ENCODE data around the gene PDCD4.
A peak's percentile ranks its signal among the peaks of the same experiment; 100 is the strongest.

Gene PDCD4

DNA sequence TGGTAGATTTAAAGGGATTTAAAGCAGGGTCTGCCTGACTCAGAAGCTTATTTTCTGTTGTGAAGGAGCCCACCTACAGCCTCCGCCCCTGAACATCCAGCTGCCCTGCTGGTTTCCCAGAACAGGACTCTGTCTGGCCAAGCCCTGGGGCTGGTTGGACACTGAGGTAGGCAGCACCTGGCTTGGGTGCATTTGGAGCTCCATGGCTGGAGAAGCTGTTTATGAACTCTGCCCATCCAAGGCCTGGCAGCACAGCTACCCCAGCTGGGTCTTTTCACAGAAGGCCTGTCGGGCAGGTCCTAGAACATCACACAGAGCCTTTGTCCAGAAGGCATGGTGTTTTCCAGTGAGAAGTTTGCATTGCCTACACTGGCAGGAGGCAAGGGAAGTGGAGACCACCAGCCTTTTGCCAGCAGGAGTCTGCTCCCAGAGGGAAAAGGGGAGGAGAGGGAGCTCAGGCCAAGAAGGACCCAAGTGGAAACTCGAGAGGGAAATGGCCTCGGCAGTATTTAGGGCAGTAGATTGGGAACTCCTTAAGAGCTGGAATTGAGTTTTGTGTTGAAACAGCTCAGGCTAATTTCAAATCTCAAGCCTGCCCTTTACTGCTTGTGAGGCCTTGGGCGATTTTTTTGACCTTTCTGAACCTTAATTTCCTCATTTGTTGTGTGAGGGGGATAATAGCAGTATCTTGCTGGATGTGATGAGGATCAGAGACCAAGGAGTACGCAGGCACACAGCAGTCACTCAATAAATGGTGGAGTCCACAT is 12.3 kb upstream of the PDCD4 start:
- H3K36me3 ChIP-seq (ENCODE audit: low read depth), result no peaks in the 10 kb centered on the region
- ATAC-seq (ENCODE audit: low read depth) (no peak), DNase-seq (ENCODE audit: low spot score) (no peak)
- TF ChIP-seq, protein P1, sequence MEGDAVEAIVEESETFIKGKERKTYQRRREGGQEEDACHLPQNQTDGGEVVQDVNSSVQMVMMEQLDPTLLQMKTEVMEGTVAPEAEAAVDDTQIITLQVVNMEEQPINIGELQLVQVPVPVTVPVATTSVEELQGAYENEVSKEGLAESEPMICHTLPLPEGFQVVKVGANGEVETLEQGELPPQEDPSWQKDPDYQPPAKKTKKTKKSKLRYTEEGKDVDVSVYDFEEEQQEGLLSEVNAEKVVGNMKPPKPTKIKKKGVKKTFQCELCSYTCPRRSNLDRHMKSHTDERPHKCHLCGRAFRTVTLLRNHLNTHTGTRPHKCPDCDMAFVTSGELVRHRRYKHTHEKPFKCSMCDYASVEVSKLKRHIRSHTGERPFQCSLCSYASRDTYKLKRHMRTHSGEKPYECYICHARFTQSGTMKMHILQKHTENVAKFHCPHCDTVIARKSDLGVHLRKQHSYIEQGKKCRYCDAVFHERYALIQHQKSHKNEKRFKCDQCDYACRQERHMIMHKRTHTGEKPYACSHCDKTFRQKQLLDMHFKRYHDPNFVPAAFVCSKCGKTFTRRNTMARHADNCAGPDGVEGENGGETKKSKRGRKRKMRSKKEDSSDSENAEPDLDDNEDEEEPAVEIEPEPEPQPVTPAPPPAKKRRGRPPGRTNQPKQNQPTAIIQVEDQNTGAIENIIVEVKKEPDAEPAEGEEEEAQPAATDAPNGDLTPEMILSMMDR (IDR thresholded peaks at IDR 0.05; ENCODE audit: poor library complexity, severe bottlenecking), result no peak
- H3K27ac ChIP-seq (ENCODE audit: poor library complexity, severe bottlenecking), result no peak overlapping the region
- no peaks in the 10 kb centered on the region for H3K27me3 ChIP-seq (ENCODE audit: insufficient read depth, poor library complexity, severe bottlenecking)
- peaks cover 23% of the 10 kb centered on the region for H3K4me1 ChIP-seq (ENCODE audit: insufficient read depth, poor library complexity, severe bottlenecking)
- H3K9me3 ChIP-seq (ENCODE audit: severe bottlenecking), result no peaks in the 10 kb centered on the region
- no peak overlapping the region for H3K4me3 ChIP-seq (ENCODE audit: severe bottlenecking)

DNA sequence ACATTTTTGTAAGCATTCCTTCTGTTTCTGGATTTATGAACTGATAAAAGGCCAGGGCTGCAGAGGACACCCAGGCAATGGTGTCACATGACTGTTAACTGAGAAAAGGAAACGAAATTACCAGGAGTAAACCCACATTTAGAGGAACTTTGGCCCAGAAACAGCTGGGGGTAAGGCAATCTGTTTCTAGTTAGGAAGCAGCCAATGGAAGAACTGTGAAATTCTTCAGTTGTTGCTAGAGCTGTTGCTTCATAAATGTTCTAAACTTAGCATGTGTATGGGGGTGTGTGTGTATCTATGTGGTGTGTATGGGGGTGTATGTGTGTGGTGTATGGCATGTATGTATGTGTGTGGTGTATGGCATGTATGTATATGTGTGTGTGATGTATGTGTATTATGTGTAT is 11.8 kb upstream of the PDCD4 start:
- Histone ChIP-seq H3K36me3 (ENCODE audit: low read depth) (no peaks in the 10 kb centered on the region), H3K4me1 (ENCODE audit: insufficient read depth, poor library complexity, severe bottlenecking) (peaks cover 29% of the 10 kb centered on the region), H3K27ac (ENCODE audit: poor library complexity, severe bottlenecking) (no peak overlapping the region), H3K9me3 (ENCODE audit: severe bottlenecking) (no peaks in the 10 kb centered on the region), H3K4me3 (ENCODE audit: severe bottlenecking) (no peak overlapping the region), H3K27me3 (ENCODE audit: insufficient read depth, poor library complexity, severe bottlenecking) (no peaks in the 10 kb centered on the region)
- no peak for ATAC-seq (ENCODE audit: low read depth)
- no peak for DNase-seq (ENCODE audit: low spot score)
- TF ChIP-seq, protein P1 (IDR thresholded peaks at IDR 0.05; ENCODE audit: poor library complexity, severe bottlenecking), result no peak

DNA sequence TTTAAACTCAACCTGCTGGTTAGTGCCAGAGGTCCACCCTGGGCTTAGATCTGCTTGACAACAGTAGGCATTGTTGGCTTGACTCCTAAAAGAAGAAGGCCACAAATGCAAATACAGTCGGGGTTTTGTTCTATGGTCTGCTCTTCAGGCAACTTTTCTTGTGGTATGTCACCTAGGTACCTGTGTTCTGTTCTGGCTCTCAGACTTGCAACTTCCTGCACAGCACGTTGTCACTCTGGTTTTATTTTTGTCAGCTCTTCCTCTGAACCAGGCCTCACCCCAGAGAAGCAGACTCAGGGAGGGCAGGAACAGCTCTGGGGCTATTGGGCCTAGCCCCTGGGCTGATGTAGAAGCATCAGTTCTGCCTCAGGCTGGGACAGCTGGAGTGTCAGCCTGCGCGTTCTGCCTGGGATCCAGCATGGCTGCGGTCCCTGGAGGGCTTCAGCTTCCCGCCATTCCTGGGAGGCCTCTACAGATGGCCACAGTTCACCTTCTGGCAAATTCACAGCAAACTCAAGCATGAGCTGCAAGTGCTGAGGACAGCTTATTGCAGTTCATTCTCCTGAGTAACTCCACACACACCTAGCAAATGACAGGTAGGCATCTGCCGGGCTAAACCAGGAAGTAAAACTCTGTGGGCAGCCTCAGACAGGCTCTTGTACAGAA is 11.0 kb upstream of the PDCD4 start:
- H3K4me3 ChIP-seq (ENCODE audit: severe bottlenecking), result no peak overlapping the region
- H3K27me3 ChIP-seq (ENCODE audit: insufficient read depth, poor library complexity, severe bottlenecking), result no peaks in the 10 kb centered on the region
- H3K36me3 ChIP-seq (ENCODE audit: low read depth), result no peaks in the 10 kb centered on the region
- no peaks in the 10 kb centered on the region for H3K9me3 ChIP-seq (ENCODE audit: severe bottlenecking)
- TF ChIP-seq, protein P1 (IDR thresholded peaks at IDR 0.05; ENCODE audit: poor library complexity, severe bottlenecking), result no peak
- peak overlapping the region; percentile 77 for H3K27ac ChIP-seq (ENCODE audit: poor library complexity, severe bottlenecking)
- peaks cover 36% of the 10 kb centered on the region for H3K4me1 ChIP-seq (ENCODE audit: insufficient read depth, poor library complexity, severe bottlenecking)
- ATAC-seq (ENCODE audit: low read depth), result no peak
- no peak for DNase-seq (ENCODE audit: low spot score)

DNA sequence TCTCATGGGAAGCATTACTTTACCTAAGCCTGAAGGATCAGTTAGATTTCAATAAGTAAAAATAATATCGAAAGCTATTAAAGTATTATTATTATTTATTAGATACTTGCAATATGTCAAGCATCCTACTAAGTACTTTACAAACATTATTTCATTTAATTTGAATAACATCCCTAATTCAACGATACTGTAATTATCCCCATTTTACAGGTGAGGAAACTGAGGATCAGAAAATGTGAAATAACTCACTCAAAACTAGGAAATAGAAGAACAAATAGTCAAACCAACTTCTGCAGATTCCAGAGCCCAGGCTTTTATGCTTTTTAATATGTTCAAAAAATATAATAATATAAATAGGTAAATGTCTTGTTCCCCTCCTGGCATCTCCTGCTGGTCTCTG is 10.3 kb upstream of the PDCD4 start:
- H3K27me3 ChIP-seq (ENCODE audit: insufficient read depth, poor library complexity, severe bottlenecking), result no peaks in the 10 kb centered on the region
- H3K4me3 ChIP-seq (ENCODE audit: severe bottlenecking), result no peak overlapping the region
- H3K27ac ChIP-seq (ENCODE audit: poor library complexity, severe bottlenecking), result peak overlapping the region; percentile 77
- TF ChIP-seq, protein P1 (IDR thresholded peaks at IDR 0.05; ENCODE audit: poor library complexity, severe bottlenecking), result no peak
- H3K4me1 ChIP-seq (ENCODE audit: insufficient read depth, poor library complexity, severe bottlenecking), result peaks cover 44% of the 10 kb centered on the region
- no peaks in the 10 kb centered on the region for H3K36me3 ChIP-seq (ENCODE audit: low read depth)
- ATAC-seq (ENCODE audit: low read depth), result no peak
- no peak for DNase-seq (ENCODE audit: low spot score)
- no peaks in the 10 kb centered on the region for H3K9me3 ChIP-seq (ENCODE audit: severe bottlenecking)

All from RWPE2 (cell line).